CD4-positive, alpha-beta memory T cell (primary cell): ENCODE measurements around the gene DMGDH. TPM values are rescaled to one million over a fixed set of nuclear protein-coding genes. Genes with fewer than 3 reads are reported as not detected.
"Not testable (repeated sequence)": the region's sequence is repeated elsewhere in the genome, so short reads cannot be mapped to it uniquely, and the experiment has no call there.

ENCODE experiments used
- CTCF ChIA-PET: fragments of 350-600 bp; sonication (Branson Sonifier 250); formaldehyde crosslinking; loops from one replicate; lab custom pipeline; 2021; ENCODE audit warnings: inconsistent platforms; ENCODE audit not compliant: partially characterized antibody; lab: Charles Lee
- POLR2A ChIA-PET: fragments of 350-600 bp; sonication (Branson Sonifier 250); formaldehyde crosslinking; loops from one replicate; lab custom pipeline; 2021; ENCODE audit not compliant: partially characterized antibody; lab: Charles Lee
- DNase-seq, 5 donors: peaks; one replicate each; pipeline versions ENCODE4 v3.0.0 to v3.0.0-alpha.2; 2020 to 2022; ENCODE audit warnings: mixed read lengths in 1 of 5
- H3K27ac ChIP-seq: one replicate; pipeline ENCODE4 v1.7.0; 2013; ENCODE audit warnings: low read depth, low read length
- H3K27me3 ChIP-seq: 2 replicates; pipeline ENCODE4 v1.7.0; 2013; ENCODE audit warnings: mild to moderate bottlenecking, low read length, moderate library complexity; ENCODE audit not compliant: insufficient read depth
- H3K36me3 ChIP-seq: 2 replicates; pipeline ENCODE4 v1.7.0; 2013; ENCODE audit warnings: mild to moderate bottlenecking, low read length, moderate library complexity; ENCODE audit not compliant: insufficient read depth
- H3K4me1 ChIP-seq: 2 replicates; pipeline ENCODE4 v1.7.0; 2013; ENCODE audit warnings: mild to moderate bottlenecking, low read length, moderate library complexity; ENCODE audit not compliant: insufficient read depth
- H3K4me3 ChIP-seq, 2 donors: one replicate each; pipeline ENCODE4 v1.7.0; 2013; ENCODE audit warnings: low read length in 2 of 2, mild to moderate bottlenecking in 1 of 2
- H3K9me3 ChIP-seq, 2 donors: one replicate each; pipeline ENCODE4 v1.7.0; 2013; ENCODE audit warnings: low read length in 2 of 2, control low read depth in 1 of 2; ENCODE audit not compliant: control insufficient read depth in 1 of 2
- H3K27ac Mint-ChIP-seq, 7 donors: one replicate each; pipeline ENCODE4 v1.8.0; 2020 to 2021; ENCODE audit warnings: mixed read lengths in 7 of 7, mild to moderate bottlenecking in 6 of 7, inconsistent platforms in 3 of 7, moderate library complexity in 3 of 7
- H3K27me3 Mint-ChIP-seq, 2 donors: one replicate each; pipeline ENCODE4 v1.8.0; 2020 to 2021; ENCODE audit warnings: mixed read lengths in 2 of 2
- H3K36me3 Mint-ChIP-seq, 2 donors: one replicate each; pipeline ENCODE4 v1.8.0; 2020 to 2021; ENCODE audit warnings: mixed read lengths in 2 of 2, inconsistent platforms in 1 of 2, mild to moderate bottlenecking in 1 of 2
- H3K4me1 Mint-ChIP-seq, 4 donors: one replicate each; pipeline ENCODE4 v1.8.0; 2020 to 2021; ENCODE audit warnings: mixed read lengths in 4 of 4, mild to moderate bottlenecking in 1 of 4
- H3K4me3 Mint-ChIP-seq, 8 donors: one replicate each; pipeline ENCODE4 v1.8.0; 2020 to 2021; ENCODE audit warnings: mixed read lengths in 8 of 8, mild to moderate bottlenecking in 7 of 8, moderate library complexity in 6 of 8, inconsistent platforms in 3 of 8
- H3K9me3 Mint-ChIP-seq, 8 donors: one replicate each; pipeline ENCODE4 v1.8.0; 2020 to 2021; ENCODE audit warnings: mixed read lengths in 8 of 8, mild to moderate bottlenecking in 5 of 8, inconsistent platforms in 3 of 8, moderate library complexity in 1 of 8
- intact Hi-C: fragments of 100-400 bp; cut with micrococcal nuclease; formaldehyde crosslinking; loops from one replicate; pipeline ENCODE4 v1.15.1; 2023
- polyA plus RNA-seq, 2 donors: library from polyadenylated mRNA; unstranded; fragments of 300-500 nt; fragmentation: Illumina TruSeq; gene quantifications; one replicate each; pipeline ENCODE4 v1.2.3, GENCODE V29; 2021
- total RNA-seq, 2 experiments: library from RNA; stranded (reverse); gene quantifications; one replicate each; pipeline ENCODE4 v1.2.3, GENCODE V29; 2021

Gene DMGDH
- total and polyA plus RNA-seq, 4 experiments from 2014 or later: 0.10 to 0.49 TPM; not detected in 2

DNA sequence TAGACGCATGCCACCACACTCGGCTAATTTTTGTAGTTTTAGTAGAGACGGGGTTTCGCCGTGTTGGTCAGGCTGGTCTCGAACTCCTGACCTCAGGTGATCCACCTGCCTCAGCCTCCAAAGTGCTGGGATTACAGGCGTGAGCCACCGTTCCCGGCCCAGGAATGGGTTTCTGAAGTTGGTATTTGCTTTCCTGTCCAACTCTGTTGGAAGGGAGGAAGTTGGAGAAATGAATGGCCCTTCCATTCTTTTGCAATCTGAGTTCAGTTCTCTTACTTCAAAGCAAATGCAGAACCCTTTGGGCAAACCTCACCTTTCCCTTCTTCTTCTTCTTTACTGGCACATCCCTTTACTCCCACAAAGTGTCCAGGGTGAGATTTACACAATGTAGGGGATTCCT, 86.3 kb downstream of the DMGDH start:
- ChIA-PET POLR2A (interaction anchor here (1.4 to 2.9 kb wide), 3 partner anchors 17 to 688 kb away, joined by 3 to 16 read pairs (median 6); partner anchors contain the start of genes AP3B1 and JMY), CTCF (interaction anchor here (2.3 to 4.1 kb wide), 4 partner anchors 9 to 149 kb away, joined by 7 to 25 read pairs (median 12); no protein-coding TSS in a partner anchor)
- peaks cover 17% of the 10 kb centered on the region for H3K4me1 ChIP-seq
- not testable (repeated sequence) for H3K9me3 ChIP-seq, H3K27me3 ChIP-seq, H3K4me3 ChIP-seq, DNase-seq, H3K27me3 Mint-ChIP-seq, H3K27ac ChIP-seq, H3K36me3 ChIP-seq, H3K36me3 Mint-ChIP-seq, H3K9me3 Mint-ChIP-seq
- intact Hi-C loops: loop anchor here (10.0 kb wide), 1 partner anchor 688 kb away; the partner anchor contains the start of gene AP3B1
- Mint-ChIP-seq H3K27ac (peak overlapping the region in 6 of 7 donors; percentile 87 to 95 (median 94)), H3K4me3 (peak overlapping the region in 5 of 8 donors; percentile 0 to 94 (median 91)), H3K4me1 (peaks cover 20 to 31% (median 25%) of the 10 kb centered on the region in 4 donors)

DNA sequence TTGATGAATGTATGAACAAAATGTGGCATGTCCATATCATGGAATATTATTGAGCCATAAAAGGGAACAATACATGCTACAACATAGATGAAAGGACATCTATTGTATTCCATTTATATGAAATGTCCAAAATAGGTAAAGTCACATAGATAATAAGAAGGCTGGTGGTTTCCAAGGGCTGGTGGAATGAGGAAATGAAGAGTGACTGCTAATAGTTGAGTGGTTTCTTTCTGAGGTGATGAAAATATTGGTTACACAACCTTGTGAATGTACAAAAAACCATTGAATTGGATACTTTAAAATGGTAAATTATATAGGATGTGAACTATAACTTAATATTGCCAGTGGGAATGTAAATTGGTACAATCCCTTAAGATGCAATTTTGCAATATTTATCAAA, 89.6 kb downstream of the DMGDH start:
- Histone ChIP-seq H3K36me3 (no peaks in the 10 kb centered on the region), H3K27me3 (no peaks in the 10 kb centered on the region), H3K4me1 (peaks cover 7% of the 10 kb centered on the region), H3K27ac (no peak overlapping the region), H3K9me3 (no peaks in the 10 kb centered on the region), H3K4me3 (no peak overlapping the region)
- H3K27ac Mint-ChIP-seq: no peak overlapping the region
- H3K4me3 Mint-ChIP-seq: no peak overlapping the region
- no peaks in the 10 kb centered on the region for H3K9me3 Mint-ChIP-seq
- CTCF ChIA-PET: interaction anchor here (2.0 kb wide), 1 partner anchor 153 kb away, joined by 9 read pairs; no protein-coding TSS in a partner anchor
- H3K36me3 Mint-ChIP-seq: peaks cover 0 to 5% of the 10 kb centered on the region in 2 donors
- DNase-seq: no peak
- POLR2A ChIA-PET: no interaction called here
- H3K4me1 Mint-ChIP-seq: peaks cover 14 to 18% (median 16%) of the 10 kb centered on the region in 4 donors
- intact Hi-C loops: loop anchor here (10.0 kb wide), 1 partner anchor 685 kb away; the partner anchor contains the start of gene AP3B1
- no peaks in the 10 kb centered on the region for H3K27me3 Mint-ChIP-seq

DNA sequence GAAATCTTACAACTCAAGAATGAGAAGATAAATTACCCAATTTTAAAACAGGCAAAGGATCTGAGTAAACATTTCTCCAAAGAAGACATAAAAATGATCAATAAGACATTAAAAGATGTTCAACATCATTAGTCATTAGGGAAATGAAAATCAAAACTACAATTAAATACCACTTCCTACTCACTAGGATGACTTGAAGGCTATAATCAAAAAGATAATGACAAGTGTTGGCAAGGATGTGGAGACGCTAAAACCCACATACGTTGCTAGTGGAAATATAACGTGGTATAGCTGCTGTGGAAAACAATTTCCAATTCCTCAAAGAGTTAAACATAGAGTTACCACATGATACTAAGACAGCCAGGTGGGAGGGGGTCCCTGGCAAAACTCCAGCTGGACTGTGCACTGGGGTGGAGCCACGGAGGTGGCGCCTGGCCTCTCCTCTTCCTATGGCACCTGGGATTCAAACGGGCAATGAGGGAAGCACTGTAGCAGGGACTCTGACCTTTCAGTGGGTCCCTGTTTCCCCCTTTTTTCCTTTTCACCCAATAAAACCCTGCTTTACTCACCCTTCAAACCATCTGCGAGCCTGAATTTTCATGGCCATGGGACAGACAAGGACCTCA, 90.2 kb downstream of the DMGDH start:
- ChIA-PET POLR2A (no interaction called here), CTCF (no interaction called here)
- Mint-ChIP-seq H3K27me3 (no peaks in the 10 kb centered on the region), H3K27ac (no peak overlapping the region), H3K4me1 (peaks cover 14 to 16% (median 16%) of the 10 kb centered on the region in 4 donors), H3K9me3 (no peaks in the 10 kb centered on the region), H3K36me3 (peaks cover 0 to 2% of the 10 kb centered on the region in 2 donors), H3K4me3 (no peak overlapping the region)
- DNase-seq: no peak
- intact Hi-C loops: no loop called here
- Histone ChIP-seq H3K4me3 (no peak overlapping the region), H3K27ac (no peak overlapping the region), H3K9me3 (no peaks in the 10 kb centered on the region), H3K27me3 (no peaks in the 10 kb centered on the region), H3K36me3 (no peaks in the 10 kb centered on the region), H3K4me1 (peaks cover 7% of the 10 kb centered on the region)

DNA sequence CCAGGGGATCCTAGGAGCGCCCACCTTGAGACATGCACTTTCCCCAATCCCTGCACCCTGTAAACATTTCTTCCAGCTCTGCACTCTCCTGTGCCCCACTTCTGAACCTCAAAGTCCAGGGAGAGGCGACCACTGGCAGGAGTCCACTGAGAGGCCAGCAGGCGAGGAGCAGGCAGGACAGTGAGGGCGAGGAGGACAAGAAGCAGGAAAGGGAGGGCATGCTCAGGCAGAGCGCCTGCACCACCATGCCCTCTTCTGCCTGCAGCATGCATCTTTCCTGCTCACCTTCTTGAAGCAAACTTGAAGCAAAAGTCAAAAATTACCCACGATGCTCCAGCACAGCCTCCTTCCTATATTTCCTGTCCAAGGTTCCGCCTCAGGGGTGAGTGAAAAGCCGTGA, 94.4 kb downstream of the DMGDH start:
- H3K4me1 Mint-ChIP-seq: peaks cover 0 to 5% (median 2%) of the 10 kb centered on the region in 4 donors
- no peak overlapping the region for H3K4me3 Mint-ChIP-seq
- H3K36me3 ChIP-seq: no peaks in the 10 kb centered on the region
- H3K9me3 Mint-ChIP-seq: no peaks in the 10 kb centered on the region
- DNase-seq: no peak
- H3K27me3 ChIP-seq: no peaks in the 10 kb centered on the region
- intact Hi-C loops: no loop called here
- CTCF ChIA-PET: interaction anchor here (2.1 kb wide), 1 partner anchor 9 kb away, joined by 7 read pairs; no protein-coding TSS in a partner anchor
- POLR2A ChIA-PET: interaction anchor here (1.7 kb wide), 1 partner anchor 10 kb away, joined by 6 read pairs; the partner anchor contains the start of gene ARSB
- H3K27ac Mint-ChIP-seq: no peak overlapping the region
- no peaks in the 10 kb centered on the region for H3K4me1 ChIP-seq
- H3K36me3 Mint-ChIP-seq: no peaks in the 10 kb centered on the region
- H3K27me3 Mint-ChIP-seq: no peaks in the 10 kb centered on the region
- H3K9me3 ChIP-seq: no peaks in the 10 kb centered on the region
- no peak overlapping the region for H3K27ac ChIP-seq
- H3K4me3 ChIP-seq: no peak overlapping the region

DNA sequence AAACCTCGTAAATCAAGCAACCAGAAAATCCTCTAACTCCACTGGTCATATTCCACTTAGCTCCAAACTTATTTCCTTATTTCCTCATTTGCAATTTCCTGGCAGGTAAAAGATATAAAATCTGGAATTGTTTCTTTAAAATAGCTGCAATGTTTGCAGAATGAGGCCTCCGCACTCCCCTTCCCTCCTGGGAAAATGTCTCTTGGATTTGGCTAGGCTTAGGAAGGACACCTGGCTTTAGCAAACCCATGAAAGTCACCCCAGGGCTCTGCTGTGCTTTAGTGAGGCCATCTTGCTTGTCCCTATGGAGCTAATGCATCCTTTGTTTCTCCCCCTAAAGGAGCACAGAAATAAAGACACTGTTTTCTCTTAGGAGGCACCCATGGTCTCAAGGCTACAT, 94.9 kb downstream of the DMGDH start:
- intact Hi-C loops: no loop called here
- POLR2A ChIA-PET: interaction anchor here (1.7 kb wide), 1 partner anchor 10 kb away, joined by 6 read pairs; the partner anchor contains the start of gene ARSB
- no peak overlapping the region for H3K4me3 Mint-ChIP-seq
- no peaks in the 10 kb centered on the region for H3K36me3 Mint-ChIP-seq
- Histone ChIP-seq H3K4me3 (no peak overlapping the region), H3K4me1 (no peaks in the 10 kb centered on the region), H3K9me3 (no peaks in the 10 kb centered on the region), H3K27me3 (no peaks in the 10 kb centered on the region), H3K36me3 (no peaks in the 10 kb centered on the region), H3K27ac (no peak overlapping the region)
- no peak overlapping the region for H3K27ac Mint-ChIP-seq
- no peaks in the 10 kb centered on the region for H3K9me3 Mint-ChIP-seq
- CTCF ChIA-PET: interaction anchor here (2.1 kb wide), 1 partner anchor 9 kb away, joined by 7 read pairs; no protein-coding TSS in a partner anchor
- no peaks in the 10 kb centered on the region for H3K27me3 Mint-ChIP-seq
- H3K4me1 Mint-ChIP-seq: peaks cover 0 to 5% (median 2%) of the 10 kb centered on the region in 4 donors
- no peak for DNase-seq

DNA sequence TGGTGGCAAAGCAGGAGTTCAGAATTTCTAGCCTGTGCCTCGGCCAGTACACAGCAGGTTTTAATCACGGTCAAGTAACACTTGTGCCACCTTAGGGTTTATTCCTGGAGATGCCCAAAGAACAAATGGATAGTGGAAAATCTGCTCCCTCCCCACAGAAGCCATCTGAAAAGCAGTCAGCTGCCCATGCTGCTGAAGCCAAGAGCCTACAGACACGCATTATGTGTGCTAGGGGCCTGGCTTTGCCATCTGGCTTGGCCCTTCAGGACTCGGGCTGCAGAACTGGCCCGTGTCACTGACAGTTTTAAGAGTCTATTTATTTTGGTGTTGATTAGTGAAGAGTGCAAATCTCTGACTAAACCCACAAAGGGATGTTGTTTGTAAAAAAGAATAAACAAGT, 95.5 kb downstream of the DMGDH start:
- no peak for DNase-seq
- no peaks in the 10 kb centered on the region for H3K27me3 Mint-ChIP-seq
- POLR2A ChIA-PET: no interaction called here

More for the DNA sequence above, 95.5 kb downstream of the DMGDH start:
- H3K27ac Mint-ChIP-seq: peak overlapping the region in 1 of 7 donors; percentile 31
- no peaks in the 10 kb centered on the region for H3K36me3 ChIP-seq
- H3K4me3 Mint-ChIP-seq: no peak overlapping the region
- H3K9me3 ChIP-seq: no peaks in the 10 kb centered on the region
- H3K27me3 ChIP-seq: no peaks in the 10 kb centered on the region
- no peaks in the 10 kb centered on the region for H3K4me1 ChIP-seq
- intact Hi-C loops: no loop called here
- no peak overlapping the region for H3K4me3 ChIP-seq
- H3K9me3 Mint-ChIP-seq: no peaks in the 10 kb centered on the region
- no peak overlapping the region for H3K27ac ChIP-seq
- H3K4me1 Mint-ChIP-seq: peaks cover 0 to 3% (median under 1%) of the 10 kb centered on the region in 4 donors
- CTCF ChIA-PET: interaction anchor here (2.1 kb wide), 1 partner anchor 10 kb away, joined by 7 read pairs; no protein-coding TSS in a partner anchor
- no peaks in the 10 kb centered on the region for H3K36me3 Mint-ChIP-seq
